HUES48 (cell line): ENCODE measurements around the gene PDE4B.

Experiments used
- H3K27ac ChIP-seq: one replicate; pipeline ENCODE4 v1.7.0; 2013; ENCODE audit warnings: low read depth, low read length, inconsistent platforms
- H3K27me3 ChIP-seq: 2 replicates; pipeline ENCODE4 v1.6.1; 2013; ENCODE audit warnings: mild to moderate bottlenecking, low read length; ENCODE audit not compliant: control insufficient read depth, insufficient read depth
- H3K36me3 ChIP-seq: 2 replicates; pipeline ENCODE4 v1.6.1; 2013; ENCODE audit warnings: low read length; ENCODE audit not compliant: control insufficient read depth, insufficient read depth
- H3K4me1 ChIP-seq: 2 replicates; pipeline ENCODE4 v1.6.1; 2013; ENCODE audit warnings: mild to moderate bottlenecking, low read length; ENCODE audit not compliant: control insufficient read depth, insufficient read depth
- H3K4me3 ChIP-seq: 2 replicates; pipeline ENCODE4 v1.5.1; 2013; ENCODE audit warnings: mild to moderate bottlenecking, low read depth, low read length
- H3K9ac ChIP-seq: 2 replicates; pipeline ENCODE4 v1.6.1; 2013; ENCODE audit warnings: mild to moderate bottlenecking, low read depth, low read length, moderate library complexity
- H3K9me3 ChIP-seq: 2 replicates; pipeline ENCODE4 v1.6.1; 2013; ENCODE audit warnings: low read length; ENCODE audit not compliant: control insufficient read depth, insufficient read depth

Gene PDE4B

GRCh38 chr1:65814752-65815151 lies 22.1 kb downstream of the PDE4B start:
- H3K4me1 ChIP-seq: peaks cover 17% of the 10 kb centered on the region
- no peaks in the 10 kb centered on the region for H3K27me3 ChIP-seq
- no peak overlapping the region for H3K27ac ChIP-seq
- no peaks in the 10 kb centered on the region for H3K36me3 ChIP-seq
- no peak overlapping the region for H3K9ac ChIP-seq
- H3K9me3 ChIP-seq: no peaks in the 10 kb centered on the region
- H3K4me3 ChIP-seq: no peak overlapping the region

DNA sequence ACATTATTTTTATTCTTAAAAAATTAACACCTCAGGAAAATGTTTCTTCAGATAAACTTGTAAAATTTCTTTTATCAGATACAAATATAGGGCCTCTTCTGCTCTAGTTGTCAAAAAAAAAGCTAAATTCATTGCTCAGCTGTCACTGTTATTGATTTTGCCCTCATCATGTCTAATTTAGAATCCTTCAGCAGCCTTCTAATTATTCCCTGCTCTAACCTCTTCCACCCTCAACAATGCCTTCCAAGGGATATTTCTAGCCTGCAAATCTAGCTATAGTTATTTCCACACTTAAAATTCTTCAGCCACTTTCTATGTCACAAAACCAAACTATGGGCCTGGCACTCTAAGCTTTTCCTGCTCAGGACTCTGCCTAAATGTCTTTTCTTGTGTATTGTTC lies 25.2 kb downstream of the PDE4B start:
- Histone ChIP-seq H3K27me3 (no peaks in the 10 kb centered on the region), H3K9ac (no peak overlapping the region), H3K4me1 (no peaks in the 10 kb centered on the region), H3K9me3 (no peaks in the 10 kb centered on the region), H3K36me3 (no peaks in the 10 kb centered on the region), H3K27ac (no peak overlapping the region), H3K4me3 (no peak overlapping the region)

DNA sequence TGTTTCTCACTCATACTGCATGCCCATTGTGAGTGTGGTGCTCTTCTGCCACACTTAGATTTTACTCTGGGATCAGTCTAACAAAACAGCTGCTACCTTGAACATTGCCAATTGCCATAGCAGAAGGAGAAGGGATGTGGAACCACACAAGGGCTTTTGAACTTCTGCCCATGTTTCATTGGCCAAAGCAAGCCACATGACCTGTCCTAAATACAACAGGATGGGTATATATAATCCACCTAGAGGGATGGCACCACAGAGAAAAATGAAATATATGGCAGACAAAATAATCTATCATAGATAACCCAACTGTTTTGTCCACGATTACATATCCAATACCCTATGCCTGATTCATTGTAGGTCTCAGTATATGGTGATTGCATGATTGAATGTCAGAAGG lies 26.3 kb downstream of the PDE4B start:
- Histone ChIP-seq H3K27me3 (no peaks in the 10 kb centered on the region), H3K9ac (no peak overlapping the region), H3K9me3 (no peaks in the 10 kb centered on the region), H3K27ac (no peak overlapping the region), H3K36me3 (no peaks in the 10 kb centered on the region), H3K4me1 (no peaks in the 10 kb centered on the region), H3K4me3 (no peak overlapping the region)

GRCh38 chr1:65820983-65821382 lies 28.3 kb downstream of the PDE4B start:
- Histone ChIP-seq H3K27ac (no peak overlapping the region), H3K36me3 (no peaks in the 10 kb centered on the region), H3K4me1 (no peaks in the 10 kb centered on the region), H3K9ac (no peak overlapping the region), H3K4me3 (no peak overlapping the region), H3K9me3 (no peaks in the 10 kb centered on the region), H3K27me3 (no peaks in the 10 kb centered on the region)

DNA sequence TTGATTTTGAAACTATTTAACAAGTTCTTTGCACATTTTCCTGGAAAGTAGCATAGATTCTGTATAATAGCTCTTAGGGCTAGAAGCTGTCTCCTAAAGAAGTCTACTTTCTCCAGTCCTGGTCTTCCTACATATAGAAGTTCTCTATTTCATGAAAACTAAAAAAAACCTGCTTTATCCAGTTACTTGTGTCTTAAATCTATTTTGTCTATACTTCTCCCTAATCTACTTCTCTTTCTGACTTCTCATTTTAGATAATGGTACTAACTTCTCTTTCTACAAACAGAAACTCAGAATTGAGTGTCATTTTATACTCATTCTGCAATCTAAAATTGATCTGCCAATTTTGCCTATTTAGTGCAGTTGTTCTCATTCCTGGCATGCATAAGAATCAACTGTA lies 28.7 kb downstream of the PDE4B start:
- H3K9ac ChIP-seq: no peak overlapping the region
- H3K27ac ChIP-seq: no peak overlapping the region
- no peaks in the 10 kb centered on the region for H3K4me1 ChIP-seq
- no peaks in the 10 kb centered on the region for H3K9me3 ChIP-seq
- no peaks in the 10 kb centered on the region for H3K36me3 ChIP-seq
- no peaks in the 10 kb centered on the region for H3K27me3 ChIP-seq
- H3K4me3 ChIP-seq: no peak overlapping the region

- Histone ChIP-seq H3K9me3 (no peaks in the 10 kb centered on the region), H3K36me3 (no peaks in the 10 kb centered on the region), H3K4me3 (no peak overlapping the region), H3K9ac (no peak overlapping the region), H3K27me3 (no peaks in the 10 kb centered on the region), H3K4me1 (no peaks in the 10 kb centered on the region), H3K27ac (no peak overlapping the region)
These were observed 31.4 kb downstream of the PDE4B start for GRCh38 chr1:65824103-65824502.

- Histone ChIP-seq H3K36me3 (no peaks in the 10 kb centered on the region), H3K9ac (no peak overlapping the region), H3K27me3 (no peaks in the 10 kb centered on the region), H3K9me3 (no peaks in the 10 kb centered on the region), H3K27ac (no peak overlapping the region), H3K4me1 (no peaks in the 10 kb centered on the region), H3K4me3 (no peak overlapping the region)
These were observed 33.0 kb downstream of the PDE4B start for GRCh38 chr1:65825741-65826140.

DNA sequence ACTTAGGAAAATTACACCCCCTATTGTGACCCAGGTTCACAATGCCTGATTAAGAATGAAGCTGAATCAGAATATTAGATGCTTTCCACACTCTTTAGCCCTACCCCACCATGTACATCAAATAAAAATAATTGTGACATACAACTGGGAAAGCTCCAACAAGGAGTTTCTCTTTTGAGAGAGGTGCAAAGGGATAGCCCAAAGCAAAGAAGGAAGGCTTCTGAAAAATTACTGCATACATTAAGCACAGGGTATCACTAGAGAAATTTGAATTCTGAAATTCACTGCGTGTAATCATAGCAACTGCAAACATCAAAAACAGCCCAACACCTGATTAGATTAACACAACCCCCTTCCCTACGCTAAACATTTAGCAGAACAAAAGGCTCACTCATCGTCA lies 34.1 kb downstream of the PDE4B start:
- Histone ChIP-seq H3K4me3 (no peak overlapping the region), H3K9ac (no peak overlapping the region), H3K4me1 (no peaks in the 10 kb centered on the region), H3K27me3 (no peaks in the 10 kb centered on the region), H3K9me3 (no peaks in the 10 kb centered on the region), H3K36me3 (no peaks in the 10 kb centered on the region), H3K27ac (no peak overlapping the region)

DNA sequence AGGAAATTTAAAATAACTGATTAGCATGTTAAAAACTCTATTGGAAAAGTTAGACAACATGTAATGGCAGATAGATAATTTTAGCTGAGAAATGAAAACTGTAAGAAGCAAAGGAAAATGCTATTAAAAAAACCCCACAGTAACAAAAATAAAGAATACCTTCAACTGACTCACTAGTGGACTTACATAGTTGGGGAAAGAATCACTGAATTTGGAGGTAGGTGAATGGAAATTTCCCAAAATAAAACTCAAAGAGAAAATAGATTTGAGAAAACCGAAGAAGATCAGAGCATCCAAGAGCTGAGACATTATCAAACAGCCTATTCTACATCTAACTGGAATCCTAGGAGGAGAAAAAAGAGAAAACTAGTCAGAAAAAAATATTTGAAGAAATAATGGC lies 34.7 kb downstream of the PDE4B start:
- no peak overlapping the region for H3K27ac ChIP-seq
- H3K36me3 ChIP-seq: no peaks in the 10 kb centered on the region
- H3K4me1 ChIP-seq: no peaks in the 10 kb centered on the region
- H3K4me3 ChIP-seq: no peak overlapping the region
- no peaks in the 10 kb centered on the region for H3K27me3 ChIP-seq
- H3K9me3 ChIP-seq: no peaks in the 10 kb centered on the region
- H3K9ac ChIP-seq: no peak overlapping the region

DNA sequence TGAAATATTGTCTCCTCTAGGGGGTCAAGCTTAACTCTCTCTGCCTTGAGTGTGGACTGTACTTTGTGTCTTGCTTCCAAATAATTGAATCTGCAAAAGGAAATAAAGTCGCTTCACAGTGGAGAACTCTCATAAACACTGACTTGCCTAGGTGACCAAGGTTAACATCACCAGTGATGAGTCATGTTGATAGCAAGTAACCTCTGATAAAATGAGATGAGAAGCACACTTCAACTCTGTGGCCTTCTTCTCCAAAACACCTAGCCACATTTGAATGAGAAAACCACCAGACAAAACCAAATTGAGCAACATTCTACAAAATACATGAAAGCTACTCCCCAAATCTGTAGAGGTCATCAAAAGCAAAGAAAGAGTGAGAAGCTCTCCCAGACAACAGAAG lies 37.6 kb downstream of the PDE4B start:
- H3K9ac ChIP-seq: no peak overlapping the region
- no peaks in the 10 kb centered on the region for H3K27me3 ChIP-seq
- no peak overlapping the region for H3K27ac ChIP-seq
- H3K9me3 ChIP-seq: no peaks in the 10 kb centered on the region
- H3K4me1 ChIP-seq: no peaks in the 10 kb centered on the region
- H3K36me3 ChIP-seq: no peaks in the 10 kb centered on the region
- no peak overlapping the region for H3K4me3 ChIP-seq

GRCh38 chr1:65832296-65832695 lies 39.6 kb downstream of the PDE4B start:
- H3K9me3 ChIP-seq: no peaks in the 10 kb centered on the region

GRCh38 chr1:65836686-65837085 lies 44.0 kb downstream of the PDE4B start:
- no peak overlapping the region for H3K4me3 ChIP-seq
- no peak overlapping the region for H3K9ac ChIP-seq
- no peaks in the 10 kb centered on the region for H3K4me1 ChIP-seq
- no peak overlapping the region for H3K27ac ChIP-seq
- no peaks in the 10 kb centered on the region for H3K9me3 ChIP-seq
- no peaks in the 10 kb centered on the region for H3K36me3 ChIP-seq
- H3K27me3 ChIP-seq: no peaks in the 10 kb centered on the region

More at GRCh38 chr1:65832296-65832695, 39.6 kb downstream of the PDE4B start:
- Histone ChIP-seq H3K4me3 (no peak overlapping the region), H3K4me1 (no peaks in the 10 kb centered on the region), H3K36me3 (no peaks in the 10 kb centered on the region), H3K27ac (no peak overlapping the region), H3K9ac (no peak overlapping the region), H3K27me3 (no peaks in the 10 kb centered on the region)
